ENCODE measurements around the gene FRMD3.

The FRMD3 gene

GRCh38 chr9:83535736-83536135 is 2.5 kb downstream of the FRMD3 start:
- TF ChIP-seq NFIC (IDR thresholded peaks at IDR 0.05) (no peak), EGR1 (IDR thresholded peaks at IDR 0.05) (no peak), FOXM1 (IDR thresholded peaks at IDR 0.05; ENCODE audit: borderline replicate concordance, low read depth) (no peak), CEBPB (IDR thresholded peaks at IDR 0.05) (no peak), TCF12 (IDR thresholded peaks at IDR 0.05; ENCODE audit: low read depth) (no peak), RAD21 (IDR thresholded peaks at IDR 0.05; ENCODE audit: low read depth) (no peak), TAF1 (IDR thresholded peaks at IDR 0.05; ENCODE audit: low read depth) (no peak), ZBTB7A (IDR thresholded peaks at IDR 0.05; ENCODE audit: low read depth) (no peak), EP300 (IDR thresholded peaks at IDR 0.05; ENCODE audit: borderline replicate concordance) (no peak), YY1 (IDR thresholded peaks at IDR 0.05; ENCODE audit: low read depth) (no peak), TEAD4 (IDR thresholded peaks at IDR 0.05) (no peak), MAX (IDR thresholded peaks at IDR 0.05) (no peak), CREB1 (IDR thresholded peaks at IDR 0.05; ENCODE audit: low read depth) (no peak)
- TF ChIP-seq, protein P1, sequence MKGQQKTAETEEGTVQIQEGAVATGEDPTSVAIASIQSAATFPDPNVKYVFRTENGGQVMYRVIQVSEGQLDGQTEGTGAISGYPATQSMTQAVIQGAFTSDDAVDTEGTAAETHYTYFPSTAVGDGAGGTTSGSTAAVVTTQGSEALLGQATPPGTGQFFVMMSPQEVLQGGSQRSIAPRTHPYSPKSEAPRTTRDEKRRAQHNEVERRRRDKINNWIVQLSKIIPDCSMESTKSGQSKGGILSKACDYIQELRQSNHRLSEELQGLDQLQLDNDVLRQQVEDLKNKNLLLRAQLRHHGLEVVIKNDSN (IDR thresholded peaks at IDR 0.05): no peak
- TF ChIP-seq, protein P2, sequence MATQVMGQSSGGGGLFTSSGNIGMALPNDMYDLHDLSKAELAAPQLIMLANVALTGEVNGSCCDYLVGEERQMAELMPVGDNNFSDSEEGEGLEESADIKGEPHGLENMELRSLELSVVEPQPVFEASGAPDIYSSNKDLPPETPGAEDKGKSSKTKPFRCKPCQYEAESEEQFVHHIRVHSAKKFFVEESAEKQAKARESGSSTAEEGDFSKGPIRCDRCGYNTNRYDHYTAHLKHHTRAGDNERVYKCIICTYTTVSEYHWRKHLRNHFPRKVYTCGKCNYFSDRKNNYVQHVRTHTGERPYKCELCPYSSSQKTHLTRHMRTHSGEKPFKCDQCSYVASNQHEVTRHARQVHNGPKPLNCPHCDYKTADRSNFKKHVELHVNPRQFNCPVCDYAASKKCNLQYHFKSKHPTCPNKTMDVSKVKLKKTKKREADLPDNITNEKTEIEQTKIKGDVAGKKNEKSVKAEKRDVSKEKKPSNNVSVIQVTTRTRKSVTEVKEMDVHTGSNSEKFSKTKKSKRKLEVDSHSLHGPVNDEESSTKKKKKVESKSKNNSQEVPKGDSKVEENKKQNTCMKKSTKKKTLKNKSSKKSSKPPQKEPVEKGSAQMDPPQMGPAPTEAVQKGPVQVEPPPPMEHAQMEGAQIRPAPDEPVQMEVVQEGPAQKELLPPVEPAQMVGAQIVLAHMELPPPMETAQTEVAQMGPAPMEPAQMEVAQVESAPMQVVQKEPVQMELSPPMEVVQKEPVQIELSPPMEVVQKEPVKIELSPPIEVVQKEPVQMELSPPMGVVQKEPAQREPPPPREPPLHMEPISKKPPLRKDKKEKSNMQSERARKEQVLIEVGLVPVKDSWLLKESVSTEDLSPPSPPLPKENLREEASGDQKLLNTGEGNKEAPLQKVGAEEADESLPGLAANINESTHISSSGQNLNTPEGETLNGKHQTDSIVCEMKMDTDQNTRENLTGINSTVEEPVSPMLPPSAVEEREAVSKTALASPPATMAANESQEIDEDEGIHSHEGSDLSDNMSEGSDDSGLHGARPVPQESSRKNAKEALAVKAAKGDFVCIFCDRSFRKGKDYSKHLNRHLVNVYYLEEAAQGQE (IDR thresholded peaks at IDR 0.05; ENCODE audit: low read depth): no peak

- no peak for TF ChIP-seq MAX (IDR thresholded peaks at IDR 0.05)
- no peak for TF ChIP-seq EGR1 (IDR thresholded peaks at IDR 0.05)
- TF ChIP-seq CEBPB (IDR thresholded peaks at IDR 0.05): no peak
- TF ChIP-seq, protein P2 (IDR thresholded peaks at IDR 0.05; ENCODE audit: low read depth): no peak
- TF ChIP-seq TEAD4 (IDR thresholded peaks at IDR 0.05): no peak
- TF ChIP-seq, protein P1 (IDR thresholded peaks at IDR 0.05): no peak
- no peak for TF ChIP-seq CREB1 (IDR thresholded peaks at IDR 0.05; ENCODE audit: low read depth)
- no peak for TF ChIP-seq EP300 (IDR thresholded peaks at IDR 0.05; ENCODE audit: borderline replicate concordance)
- no peak for TF ChIP-seq FOXM1 (IDR thresholded peaks at IDR 0.05; ENCODE audit: borderline replicate concordance, low read depth)
- no peak for TF ChIP-seq ZBTB7A (IDR thresholded peaks at IDR 0.05; ENCODE audit: low read depth)
- no peak for TF ChIP-seq TAF1 (IDR thresholded peaks at IDR 0.05; ENCODE audit: low read depth)
- no peak for TF ChIP-seq RAD21 (IDR thresholded peaks at IDR 0.05; ENCODE audit: low read depth)
- TF ChIP-seq TCF12 (IDR thresholded peaks at IDR 0.05; ENCODE audit: low read depth): no peak
- TF ChIP-seq NFIC (IDR thresholded peaks at IDR 0.05): no peak
- no peak for TF ChIP-seq YY1 (IDR thresholded peaks at IDR 0.05; ENCODE audit: low read depth)
These were observed 4.9 kb downstream of the FRMD3 start for GRCh38 chr9:83533296-83533695.

- no peak for TF ChIP-seq CEBPB (IDR thresholded peaks at IDR 0.05)
- no peak for TF ChIP-seq TCF12 (IDR thresholded peaks at IDR 0.05; ENCODE audit: low read depth)
- no peak for TF ChIP-seq CREB1 (IDR thresholded peaks at IDR 0.05; ENCODE audit: low read depth)
- TF ChIP-seq MAX (IDR thresholded peaks at IDR 0.05): no peak
- TF ChIP-seq TEAD4 (IDR thresholded peaks at IDR 0.05): no peak
- TF ChIP-seq, protein P1 (IDR thresholded peaks at IDR 0.05): no peak
- TF ChIP-seq RAD21 (IDR thresholded peaks at IDR 0.05; ENCODE audit: low read depth): no peak
- TF ChIP-seq, protein P2 (IDR thresholded peaks at IDR 0.05; ENCODE audit: low read depth): no peak
- no peak for TF ChIP-seq EGR1 (IDR thresholded peaks at IDR 0.05)
- no peak for TF ChIP-seq ZBTB7A (IDR thresholded peaks at IDR 0.05; ENCODE audit: low read depth)
- TF ChIP-seq NFIC (IDR thresholded peaks at IDR 0.05): no peak
- no peak for TF ChIP-seq YY1 (IDR thresholded peaks at IDR 0.05; ENCODE audit: low read depth)
- TF ChIP-seq FOXM1 (IDR thresholded peaks at IDR 0.05; ENCODE audit: borderline replicate concordance, low read depth): no peak
- no peak for TF ChIP-seq EP300 (IDR thresholded peaks at IDR 0.05; ENCODE audit: borderline replicate concordance)
- TF ChIP-seq TAF1 (IDR thresholded peaks at IDR 0.05; ENCODE audit: low read depth): no peak
These were observed 11.3 kb downstream of the FRMD3 start for GRCh38 chr9:83526901-83527300.
